K562 (cell line): ENCODE measurements around the gene POLRMT. TPM values are rescaled to one million over a fixed set of nuclear protein-coding genes. Genes with fewer than 3 reads are reported as not detected.

Experiments
- AFF1 ChIP-seq, 2 experiments: fragments of 450-650 bp; IDR thresholded peaks; 2 replicates each; pipeline ENCODE4 v1.6.1; 2018; ENCODE audit warnings: mild to moderate bottlenecking in 2 of 2, low read depth in 1 of 2; ENCODE audit not compliant: partially characterized antibody in 2 of 2
- ASH1L ChIP-seq: fragments of 450-650 bp; IDR thresholded peaks from 2 replicates; pipeline ENCODE4 v1.6.1; 2018; ENCODE audit warnings: borderline replicate concordance, mild to moderate bottlenecking, low read depth; ENCODE audit not compliant: partially characterized antibody
- BCLAF1 ChIP-seq, 2 experiments: fragments of 450-650 bp in 1 of 2; IDR thresholded peaks; 2 replicates each; pipeline ENCODE4 v1.6.1; 2011 to 2017; ENCODE audit warnings: low read depth in 2 of 2, antibody characterized with exemption in 1 of 2, borderline replicate concordance in 1 of 2, low read length in 1 of 2, mild to moderate bottlenecking in 1 of 2, mixed read lengths in 1 of 2; ENCODE audit not compliant: control insufficient read depth in 1 of 2
- CBX1 ChIP-seq: sonication (generic); IDR thresholded peaks from 2 replicates; pipeline ENCODE4 v1.6.1; 2016; ENCODE audit warnings: antibody characterized with exemption, low read depth, mild to moderate bottlenecking
- CBX8 ChIP-seq: fragments of 200-600 bp; sonication (generic); IDR thresholded peaks from 2 replicates; pipeline ENCODE4 v1.6.1; 2012; ENCODE audit warnings: borderline replicate concordance, mixed run types, low read depth, mild to moderate bottlenecking, moderate library complexity, mixed read lengths, low read length, control low read depth, inconsistent platforms; ENCODE audit not compliant: poor library complexity, severe bottlenecking; ENCODE audit errors: extremely low read depth
- CTBP1 ChIP-seq: fragments of 450-650 bp; IDR thresholded peaks from 2 replicates; pipeline ENCODE4 v1.6.1; 2016; ENCODE audit warnings: borderline replicate concordance
- E2F1 ChIP-seq: sonication (generic); formaldehyde crosslinking; IDR thresholded peaks from 2 replicates; pipeline ENCODE4 v1.8.1; 2023; ENCODE audit warnings: mild to moderate bottlenecking, missing genetic modification reagents, moderate library complexity
- FOXP1 ChIP-seq: sonication (generic); formaldehyde crosslinking; IDR thresholded peaks from 2 replicates; pipeline ENCODE4 v1.8.0; 2022; ENCODE audit warnings: mild to moderate bottlenecking, missing genetic modification reagents
- PBX2 ChIP-seq, 2 experiments: IDR thresholded peaks in 1 of 2; conservative IDR thresholded peaks in 1 of 2; 2 replicates each; pipeline ENCODE4 v1.6.1; 2016; ENCODE audit warnings: low read depth in 2 of 2, mild to moderate bottlenecking in 1 of 2, missing compliant biosample characterization in 1 of 2, missing genetic modification characterization in 1 of 2, moderate library complexity in 1 of 2
- SMAD4 ChIP-seq: fragments of 250-450 bp; sonication (Bioruptor Pico); conservative IDR thresholded peaks from 2 replicates; pipeline ENCODE4 v1.8.0; 2021; ENCODE audit warnings: inconsistent platforms, mild to moderate bottlenecking, moderate library complexity
- TAF9B ChIP-seq: fragments of 450-650 bp; IDR thresholded peaks from 2 replicates; pipeline ENCODE4 v1.6.1; 2018; ENCODE audit warnings: mild to moderate bottlenecking; ENCODE audit not compliant: partially characterized antibody
- ZKSCAN1 ChIP-seq: fragments of 150-350 bp; IDR thresholded peaks from 2 replicates; pipeline ENCODE4 v1.6.1; 2016; ENCODE audit warnings: low read depth, low read length
- polyA plus RNA-seq, 8 experiments: library from polyadenylated mRNA; depleted of rRNA in 4 of 8; stranded (reverse) in 5 of 8; unstranded in 3 of 8; fragments of >200 nt; fragmentation: Nextera tagmentation in 2 of 8; fragmentation: Illumina TruSeq in 1 of 8; extraction: Ambion mirVana in 2 of 8; extraction: Trizol in 1 of 8; gene quantifications; 2 replicates each; pipeline versions ENCODE4 v1.2.1 to v1.2.3, GENCODE V29; 2011 to 2014; ENCODE audit warnings: inconsistent platforms in 1 of 8, missing spikeins in 1 of 8
- total RNA-seq, 7 experiments: library from RNA; depleted of rRNA in 6 of 7; stranded (reverse); fragments of >200 nt in 6 of 7; fragmentation: Illumina TruSeq in 2 of 7; extraction: Trizol in 2 of 7; gene quantifications; 2 replicates each; pipeline versions ENCODE4 v1.2.1 to v1.2.3, GENCODE V29; 2011 to 2021; ENCODE audit warnings: low replicate concordance in 1 of 7

The POLRMT gene
- total and polyA plus RNA-seq, 9 of the 15 experiments (the other 6 are each of a cell fraction or from before 2014, with no cell fraction given) = 30.3 to 144 (median 68.0) TPM

- TF ChIP-seq PBX2 (CRISPR knock-in tag; IDR thresholded peaks at IDR 0.05; ENCODE audit: low read depth) (peak; percentile 32), PBX2 (tag; conservative IDR thresholded peaks at IDR 0.05; ENCODE audit: low read depth) (peak; percentile 96), SMAD4 (CRISPR knock-in tag) (0 out of 2 replicates have a peak, but pooled peaks have one; percentile 8), BCLAF1 (IDR thresholded peaks at IDR 0.05; ENCODE audit: borderline replicate concordance in 1 of 2, control insufficient read depth in 1 of 2, low read depth in 2 of 2, low read length in 1 of 2) (0 out of 4 replicates have a peak, but pooled peaks of 1 of the 2 experiments have one; percentile 62), FOXP1 (no peak), CTBP1 (0 out of 2 replicates have a peak, but pooled peaks have one; percentile 35), ASH1L (peak; percentile 8), CBX1 (0 out of 2 replicates have a peak, but pooled peaks have one; percentile 47), E2F1 (CRISPR knock-in tag) (0 out of 2 replicates have a peak, but pooled peaks have one; percentile 8), AFF1 (IDR thresholded peaks at IDR 0.05; ENCODE audit: low read depth in 1 of 2, partially characterized antibody in 2 of 2) (peak in 1 of 2 experiments; percentile 92), ZKSCAN1 (0 out of 2 replicates have a peak, but pooled peaks have one; percentile 20), TAF9B (no peak), CBX8 (no peak)
Measured at GRCh38 chr19:633068-633785, at the start of gene POLRMT (continued).
